H1 (cell line): Measurements from ENCODE around the gene PDE3A. TPM values are rescaled to one million over a fixed set of nuclear protein-coding genes. Genes with fewer than 3 reads are reported as not detected.

Experiments used
- ATF3 ChIP-seq: IDR thresholded peaks from 2 replicates; pipeline ENCODE4 v1.6.1; 2011; ENCODE audit warnings: low read depth, mild to moderate bottlenecking, low read length; ENCODE audit not compliant: insufficient read depth
- polyA plus RNA-seq, 7 experiments: library from polyadenylated mRNA; depleted of rRNA in 3 of 7; stranded (reverse) in 5 of 7; unstranded in 2 of 7; fragments of >200 nt in 5 of 7; fragments of 200-250 nt in 2 of 7; gene quantifications; 1 replicate in 5 of 7; 2 replicates in 1 of 7; 4 replicates in 1 of 7; pipeline versions ENCODE4 v1.2.1 to v1.2.3, GENCODE V29; 2011 to 2013; ENCODE audit warnings: missing spikeins in 2 of 7, mixed read lengths in 2 of 7
- total RNA-seq: library from RNA; stranded (reverse); fragmentation: NEBNext Ultra II Directional; extraction: Animal tissue kit (Norgen Biotek cat#: 25700); gene quantifications from 2 replicates; pipeline ENCODE4 v1.2.1, GENCODE V29; 2021

PDE3A gene
- total and polyA plus RNA-seq, 2 of the 8 experiments (the other 6 are each of a cell fraction or from before 2014, with no cell fraction given), result 1.4 to 3.4 TPM

- no peak for TF ChIP-seq ATF3
- TF ChIP-seq, all 59 proteins: peak for 0
Observed at GRCh38 chr12:20448781-20449180, 80.4 kb downstream of the PDE3A start (continued).
